ENCODE results near the gene LNPK.
A peak's percentile ranks its signal among the peaks of the same experiment; 100 is the strongest.
"Not testable (repeated sequence)": the region's sequence is repeated elsewhere in the genome, so short reads cannot be mapped to it uniquely, and the experiment has no call there.

Gene LNPK

DNA sequence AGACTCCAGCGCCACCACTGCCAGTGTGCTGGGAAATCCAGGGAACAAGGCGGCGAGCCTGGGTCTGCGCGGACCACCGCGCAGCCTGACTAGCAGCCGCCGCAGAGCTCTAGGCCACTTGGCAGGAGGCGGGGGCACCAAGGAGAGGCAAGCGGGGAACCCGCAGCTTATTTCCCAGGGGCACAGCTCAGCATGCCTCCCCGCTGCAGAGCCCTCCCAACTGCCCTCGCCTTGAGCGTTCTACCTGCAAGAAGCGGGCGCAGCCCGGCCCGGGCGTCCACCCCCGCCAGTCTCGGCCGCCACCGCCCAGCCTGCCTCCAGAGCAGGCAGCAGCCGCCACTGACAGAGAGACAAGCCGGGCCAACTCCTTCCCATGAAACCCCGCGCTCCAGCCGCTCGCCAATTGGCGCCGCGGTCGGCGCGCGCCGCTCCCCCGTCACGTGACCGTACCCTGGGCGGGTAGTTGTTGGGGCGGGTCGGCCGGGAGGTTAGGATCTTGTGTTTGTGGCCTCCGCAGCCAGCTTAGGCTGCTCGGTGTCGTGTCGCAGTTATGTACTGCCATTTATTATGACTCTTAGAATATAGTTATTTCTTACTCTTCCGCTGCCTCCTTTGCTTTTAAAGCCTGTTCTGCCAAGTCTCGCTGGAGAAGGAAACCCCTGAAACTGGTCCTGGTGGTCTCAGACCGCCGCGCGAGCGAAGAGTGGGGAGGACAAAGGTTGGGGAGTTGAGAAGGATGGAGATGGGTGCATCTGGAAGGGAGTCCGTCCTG is at the start of gene LNPK:
Gene LNPK, minus strand, starts transcription at position 352 of the 772 bp plus-strand sequence. CDS start 6,683 bp downstream, outside the sequence.
- peak; percentile 93 for DNase-seq (ENCODE audit: low spot score)

DNA sequence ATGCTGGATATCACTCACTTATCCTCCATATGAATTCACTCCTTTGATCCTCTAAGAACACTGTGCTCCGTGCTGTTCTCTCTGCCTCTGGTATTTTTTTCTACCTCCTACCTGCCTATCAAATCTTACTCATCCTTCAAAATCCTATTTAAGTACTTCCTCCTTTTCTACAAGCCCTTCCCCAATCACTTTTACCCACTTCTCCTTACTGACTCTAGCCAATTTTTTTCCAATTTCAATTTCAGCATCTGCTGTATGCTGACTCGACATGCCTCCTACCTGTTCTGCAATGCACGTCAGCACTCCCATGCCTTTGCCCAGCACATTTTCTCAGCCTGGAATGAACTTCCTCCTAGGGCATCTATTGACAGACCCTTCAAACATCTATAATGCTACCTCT is 37.3 kb upstream of the LNPK start:
- DNase-seq (ENCODE audit: low spot score): peak; percentile 65

DNA sequence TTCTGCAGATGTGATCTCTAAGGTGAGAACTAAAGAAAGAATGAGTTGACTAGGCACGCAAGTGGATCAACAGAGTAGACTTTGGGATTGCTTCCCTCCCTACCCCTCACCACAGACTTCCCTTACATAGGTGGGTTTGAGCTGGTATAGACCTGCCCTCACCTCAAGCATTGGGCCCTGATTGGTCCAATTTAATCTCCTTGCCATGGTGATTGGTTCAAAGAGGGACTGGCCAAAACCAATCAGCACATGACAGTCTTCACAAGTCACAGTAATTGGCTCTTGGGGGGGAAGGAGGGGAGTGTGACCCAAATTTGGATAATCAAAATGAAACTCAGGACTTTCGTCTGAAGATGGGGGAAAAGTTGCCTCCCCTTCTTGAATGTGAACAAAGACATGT is 36.6 kb upstream of the LNPK start:
- DNase-seq (ENCODE audit: low spot score): no peak

DNA sequence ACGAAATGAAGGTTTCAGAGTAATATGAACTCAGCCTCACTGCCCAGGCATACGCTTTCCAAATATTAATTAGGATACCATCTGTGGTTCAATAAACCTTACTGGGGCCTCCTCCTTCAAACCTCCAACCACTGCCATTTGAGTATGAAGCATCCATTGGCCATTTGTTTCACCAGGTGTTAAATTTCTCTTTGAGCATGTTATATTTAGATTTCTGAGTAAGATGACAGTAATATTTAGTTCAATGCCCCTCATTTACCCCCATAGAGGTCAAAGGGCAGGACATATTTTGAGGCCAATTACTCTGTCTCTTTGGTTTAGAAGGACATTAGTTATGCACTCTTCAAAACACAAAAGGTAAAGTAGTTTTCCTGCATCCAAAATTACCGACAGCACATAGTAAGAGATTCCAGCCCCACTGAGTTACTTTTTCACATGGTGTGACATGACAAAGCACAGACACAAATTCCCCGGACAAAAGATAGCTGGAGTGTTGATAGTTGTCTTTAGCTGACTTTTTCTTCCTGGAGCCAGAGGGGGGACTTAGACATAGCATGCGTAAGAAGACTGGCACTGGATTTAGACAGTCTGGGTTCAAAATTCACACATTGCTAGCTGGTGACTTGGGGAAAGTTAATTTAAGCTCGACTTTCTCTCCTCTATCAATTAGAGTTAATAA is 33.1 kb upstream of the LNPK start:
- DNase-seq (ENCODE audit: low spot score): no peak

GRCh38 chr2:176027806-176028205 is 25.7 kb upstream of the LNPK start:
- DNase-seq (ENCODE audit: low spot score): no peak

DNA sequence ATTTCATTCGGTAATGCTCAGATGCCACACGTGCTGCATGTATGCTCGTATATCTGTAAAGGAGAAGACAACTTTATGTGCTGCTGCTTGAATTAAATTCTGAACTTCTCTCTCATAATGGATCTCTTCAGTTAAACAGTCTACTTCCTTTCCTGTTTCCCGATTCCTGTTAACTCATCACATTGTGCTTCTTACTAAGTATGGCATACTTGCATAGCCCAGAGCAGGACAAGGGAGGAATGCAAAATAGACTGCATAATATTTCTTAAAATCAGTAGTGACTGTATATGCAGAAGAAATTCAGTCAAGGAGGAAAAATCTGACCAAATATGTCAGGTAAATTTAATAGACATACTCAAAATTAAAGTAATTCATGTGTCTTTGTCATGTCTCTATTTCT is 23.9 kb upstream of the LNPK start:
- DNase-seq (ENCODE audit: low spot score): no peak

GRCh38 chr2:176024083-176024482 is 22.0 kb upstream of the LNPK start:
- DNase-seq (ENCODE audit: low spot score): no peak

DNA sequence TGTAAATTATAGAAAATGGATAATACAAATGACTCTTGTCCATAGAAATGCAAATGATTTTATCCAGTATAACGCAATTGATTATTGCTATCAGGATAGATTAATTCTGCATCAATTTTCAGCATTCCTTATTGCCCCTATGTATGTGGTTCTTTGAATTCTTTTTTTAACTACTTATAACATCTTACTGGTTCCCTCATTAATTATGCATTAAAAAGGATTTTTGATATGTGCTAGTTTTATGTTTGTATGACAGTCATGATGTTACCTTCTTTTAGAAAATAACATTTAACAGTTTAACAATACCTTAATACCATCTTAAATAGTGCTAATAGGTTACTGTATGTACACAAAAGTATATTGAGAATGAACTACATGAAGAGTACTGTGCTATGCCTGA is 20.0 kb upstream of the LNPK start:
- DNase-seq (ENCODE audit: low spot score): no peak

- no peak for DNase-seq (ENCODE audit: low spot score)
Observed at GRCh38 chr2:176020400-176020799, 18.3 kb upstream of the LNPK start.

- DNase-seq (ENCODE audit: low spot score): no peak
Observed at GRCh38 chr2:176018708-176019107, 16.6 kb upstream of the LNPK start.

GRCh38 chr2:176009445-176009844 is 7.4 kb upstream of the LNPK start:
- no peak for DNase-seq (ENCODE audit: low spot score)

- no peak for DNase-seq (ENCODE audit: low spot score)
Observed at GRCh38 chr2:176004934-176005333, 2.9 kb upstream of the LNPK start.

DNA sequence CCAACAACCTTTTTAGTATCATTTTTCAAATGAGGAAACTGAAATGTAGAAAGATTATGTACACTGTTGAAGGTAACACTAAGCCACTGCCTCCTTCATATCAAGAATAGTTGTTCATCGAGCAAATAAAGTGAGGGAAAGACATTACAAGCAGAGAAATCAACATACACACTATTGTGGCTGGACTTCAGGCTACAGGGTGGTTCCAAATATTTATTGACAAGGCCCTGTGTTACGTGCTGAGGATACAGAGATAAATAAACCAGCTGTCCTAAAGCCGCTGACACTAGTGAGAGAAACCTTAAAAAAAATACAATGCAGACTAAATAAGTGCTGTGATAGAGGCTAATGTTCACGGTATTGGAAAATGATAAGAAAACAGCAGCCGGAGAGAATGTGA is 1.9 kb upstream of the LNPK start:
- no peak for DNase-seq (ENCODE audit: low spot score)

- DNase-seq (ENCODE audit: low spot score): no peak
Observed at GRCh38 chr2:176002688-176003210, 682 bp upstream of the LNPK start.

DNA sequence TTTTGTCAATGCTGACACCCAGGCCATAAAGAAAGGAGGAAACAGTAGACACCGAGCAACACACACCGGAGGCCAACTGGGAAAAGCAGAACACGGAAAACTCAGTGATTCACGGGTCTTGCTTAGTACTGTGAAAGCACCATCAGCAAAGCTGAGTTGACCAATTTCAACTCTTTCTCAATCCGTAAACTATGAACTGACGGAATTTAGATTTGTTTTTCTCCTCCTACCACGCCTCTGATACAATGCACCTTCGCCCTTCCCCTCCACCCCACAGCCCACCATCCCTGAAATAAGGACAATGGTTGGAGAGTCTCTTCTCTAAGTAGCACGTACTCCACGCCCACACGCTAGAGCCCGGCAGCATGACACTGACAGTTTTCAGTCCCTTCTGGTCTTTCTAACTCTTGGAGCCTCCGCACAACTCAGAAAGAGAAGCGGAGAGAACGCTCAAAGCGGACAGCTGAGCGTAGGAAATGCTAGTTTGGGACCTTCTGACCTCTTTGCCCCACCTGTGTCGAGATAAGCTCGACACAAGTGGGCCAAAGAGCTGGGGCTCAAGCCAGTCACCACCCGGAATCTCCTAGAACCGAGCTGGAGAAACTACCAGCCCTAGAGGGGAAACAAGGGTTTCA is 669 bp downstream of the LNPK start:
- peak; percentile 3 for DNase-seq (ENCODE audit: low spot score)

- no peak for DNase-seq (ENCODE audit: low spot score)
Observed at GRCh38 chr2:175999283-175999819, 2.7 kb downstream of the LNPK start.

GRCh38 chr2:175990099-175990498 is 12.0 kb downstream of the LNPK start:
- no peak for DNase-seq (ENCODE audit: low spot score)

DNA sequence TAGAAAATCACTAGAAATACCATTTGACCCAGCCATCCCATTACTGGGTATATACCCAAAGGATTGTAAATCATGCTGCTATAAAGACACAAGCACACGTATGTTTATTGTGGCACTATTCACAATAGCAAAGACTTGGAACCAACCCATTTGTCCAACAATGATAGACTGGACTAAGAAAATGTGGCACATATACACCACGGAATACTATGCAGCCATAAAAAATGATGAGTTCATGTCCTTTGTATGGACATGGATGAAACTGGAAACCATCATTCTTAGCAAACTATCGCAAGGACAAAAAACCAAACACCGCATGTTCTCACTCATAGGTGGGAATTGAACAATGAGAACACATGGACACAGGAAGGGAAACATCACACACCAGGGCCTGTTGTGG is 14.9 kb downstream of the LNPK start:
- not testable (repeated sequence) for DNase-seq (ENCODE audit: low spot score)

DNA sequence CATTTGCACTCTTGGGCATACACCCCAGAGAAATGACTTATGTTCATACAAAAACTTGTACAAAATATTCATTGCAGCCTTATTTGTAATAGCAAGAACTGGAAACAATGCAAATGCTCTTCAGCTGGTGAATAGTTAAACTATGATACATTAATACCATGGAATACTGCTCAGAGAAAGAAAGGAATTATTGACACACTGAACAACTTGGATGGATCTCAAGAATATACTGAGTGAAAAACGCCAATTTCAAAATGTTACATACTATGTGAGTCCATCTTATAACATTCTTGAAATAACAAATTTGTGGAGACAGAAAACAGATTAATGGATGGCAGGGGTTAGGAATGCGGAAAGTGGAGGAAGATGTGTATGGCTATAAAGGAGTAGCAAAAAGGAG is 17.2 kb downstream of the LNPK start:
- no peak for DNase-seq (ENCODE audit: low spot score)

DNA sequence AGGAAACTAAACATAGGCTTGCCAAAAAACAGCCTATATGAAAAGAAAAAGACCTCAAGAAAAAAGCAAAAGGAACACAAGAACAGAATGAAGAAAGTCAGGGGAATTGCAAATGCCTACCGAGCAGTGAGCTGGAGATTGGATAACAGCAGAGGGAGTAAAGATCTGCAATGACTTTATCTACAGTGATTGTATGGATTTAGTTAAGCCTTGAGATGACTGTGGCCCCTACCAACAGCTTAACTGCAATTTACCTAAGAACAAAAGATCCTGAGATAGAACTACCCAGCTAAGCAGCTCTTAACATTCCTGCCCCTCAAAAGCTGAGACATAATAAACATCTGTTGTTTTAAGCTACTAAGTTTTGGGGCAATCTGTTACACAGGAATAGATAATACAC is 20.5 kb downstream of the LNPK start:
- no peak for DNase-seq (ENCODE audit: low spot score)

DNA sequence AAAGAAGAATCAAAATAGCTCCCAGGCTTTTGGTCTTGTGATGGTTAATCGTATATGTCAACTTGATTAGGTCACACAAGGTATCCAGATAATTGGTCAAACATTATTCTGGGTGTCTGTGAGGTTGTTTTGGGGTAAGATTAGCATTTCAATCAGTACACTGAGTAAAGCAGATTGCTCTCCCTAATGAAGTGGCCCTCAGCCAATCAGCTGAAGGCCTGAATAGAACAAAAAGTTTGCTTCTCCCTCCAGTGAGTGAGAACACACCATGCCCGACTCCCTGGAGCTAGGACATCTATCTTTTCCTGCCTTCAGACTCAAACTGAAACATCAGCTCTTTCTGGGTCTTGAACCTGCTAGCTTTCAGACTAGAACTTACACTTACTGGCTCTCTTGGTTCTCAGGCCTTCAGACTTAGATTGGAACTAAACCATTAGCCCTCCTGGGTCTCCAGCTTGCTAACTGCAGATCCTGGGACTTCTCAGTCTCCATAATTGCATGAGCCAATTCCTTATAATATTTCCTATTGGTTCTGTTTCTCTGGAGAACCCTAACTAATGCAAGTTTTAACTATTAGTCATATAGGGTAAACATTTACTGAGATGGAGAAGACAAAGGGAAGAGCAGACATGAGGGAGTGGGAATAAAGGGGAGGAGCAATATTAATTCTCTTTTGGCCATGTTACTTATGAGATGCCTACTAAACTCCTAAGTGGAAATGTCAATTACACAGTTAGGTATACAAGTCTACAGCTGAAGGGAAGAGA is 25.5 kb downstream of the LNPK start:
- DNase-seq (ENCODE audit: low spot score): no peak

- no peak for DNase-seq (ENCODE audit: low spot score)
Observed at GRCh38 chr2:175973373-175973772, 28.7 kb downstream of the LNPK start.

Data from putamen (tissue), 1 donor.